Thyroid gland (tissue), 4 donors: ENCODE data around the gene OR2V2. TPM values are rescaled to one million over a fixed set of nuclear protein-coding genes. Genes with fewer than 3 reads are reported as not detected.

ENCODE experiments used
- DNase-seq, 2 donors: peaks; one replicate each; pipeline ENCODE4 v3.0.0-alpha.2; 2019
- H3K27ac ChIP-seq, 3 donors: fragments of 200-600 bp; sonication (generic); 1 replicate in 2 of 3; 2 replicates in 1 of 3; pipeline ENCODE4 v1.5.1; 2016 to 2019; ENCODE audit warnings: mild to moderate bottlenecking in 1 of 3, moderate library complexity in 1 of 3
- H3K27me3 ChIP-seq: fragments of 200-600 bp; sonication (generic); one replicate; pipeline ENCODE4 v1.5.1; 2019
- H3K36me3 ChIP-seq, 2 donors: fragments of 200-600 bp; sonication (generic); one replicate each; pipeline ENCODE4 v1.5.1; 2016 to 2019
- H3K4me1 ChIP-seq, 2 donors: fragments of 200-600 bp; sonication (generic); one replicate each; pipeline ENCODE4 v1.5.1; 2017 to 2019
- H3K4me3 ChIP-seq, 3 donors: fragments of 200-600 bp; sonication (generic); replicated peaks in 1 of 3; 1 replicate in 2 of 3; 2 replicates in 1 of 3; pipeline ENCODE4 v1.5.1; 2016; ENCODE audit warnings: mild to moderate bottlenecking in 1 of 3
- H3K9me3 ChIP-seq: fragments of 200-600 bp; sonication (generic); one replicate; pipeline ENCODE4 v1.5.1; 2017
- CTCF ChIP-seq, 6 experiments: fragments of 200-600 bp in 3 of 6; fragments of 450-650 bp in 3 of 6; sonication (generic) in 3 of 6; IDR thresholded peaks; one replicate each; pipeline ENCODE4 v1.5.1; 2016 to 2019; ENCODE audit warnings: antibody characterized with exemption in 6 of 6, mild to moderate bottlenecking in 2 of 6, inconsistent platforms in 1 of 6, moderate library complexity in 1 of 6
- POLR2A ChIP-seq, 2 donors: fragments of 450-650 bp; IDR thresholded peaks; one replicate each; pipeline ENCODE4 v1.6.1; 2017; ENCODE audit warnings: antibody characterized with exemption in 2 of 2, mild to moderate bottlenecking in 2 of 2, moderate library complexity in 1 of 2
- WGBS, 2 donors: methylation state at CpG; one replicate each; pipeline ENCODE4 v1.1.5; 2017; 5-methylcytosine and 5-hydroxymethylcytosine counted together
- intact Hi-C: fragments of 100-400 bp; cut with DNase I; formaldehyde crosslinking; loops from one replicate; pipeline ENCODE4 v1.15.1; 2023
- total RNA-seq, 4 donors: library from RNA; depleted of rRNA; stranded (reverse); fragments of >200 nt; gene quantifications; one replicate each; pipeline ENCODE4 v1.2.3, GENCODE V29; 2016

Gene OR2V2
- total RNA-seq, 4 donors from 2014 or later: not detected

DNA sequence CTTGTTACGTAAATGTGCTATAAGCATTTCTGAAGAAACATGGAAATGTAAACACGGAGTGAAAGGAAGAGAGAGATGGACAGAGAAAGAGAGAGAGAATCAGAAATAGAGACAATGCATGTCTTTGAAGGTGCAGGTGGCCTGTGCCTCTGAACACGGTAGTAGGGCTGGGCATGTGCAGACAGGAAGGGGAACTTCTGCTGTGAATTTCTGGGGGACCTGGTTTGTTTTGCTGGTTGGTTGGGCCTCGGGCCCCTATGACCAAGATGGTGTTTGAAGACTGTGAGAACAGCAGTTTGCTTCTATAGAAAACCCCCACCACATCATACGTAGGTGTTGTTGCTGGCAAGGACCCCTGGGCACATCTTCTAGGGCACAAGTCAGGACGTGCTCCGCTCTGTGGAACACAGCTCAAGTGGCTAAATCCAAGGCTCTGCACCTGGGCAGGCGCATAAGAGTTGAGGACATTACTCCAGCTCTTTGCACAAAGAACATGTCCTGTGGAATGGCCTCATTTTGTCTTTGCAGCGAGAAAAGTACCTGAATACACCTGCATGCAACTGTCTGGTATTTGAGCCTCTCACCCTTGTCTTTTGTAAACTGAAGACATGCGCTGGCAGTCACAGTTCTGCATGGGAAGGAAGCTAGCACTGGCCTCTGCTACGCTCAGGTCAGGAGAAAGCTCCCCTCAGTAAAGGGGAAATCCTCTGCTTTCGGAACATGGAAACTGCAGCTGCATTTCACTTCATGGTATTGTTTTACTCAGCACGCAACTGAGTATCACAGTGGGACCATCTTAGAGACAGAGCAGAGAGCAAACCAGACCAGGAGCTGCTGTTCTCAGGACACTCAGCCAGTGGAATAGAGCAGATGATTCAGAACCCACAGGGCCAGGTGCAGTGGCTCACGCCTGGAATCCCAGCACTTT, 2.7 kb downstream of the OR2V2 start:
- Histone ChIP-seq H3K4me1 (no peaks in the 10 kb centered on the region), H3K36me3 (no peaks in the 10 kb centered on the region), H3K4me3 (no peak overlapping the region), H3K27me3 (no peaks in the 10 kb centered on the region), H3K27ac (no peak overlapping the region), H3K9me3 (no peaks in the 10 kb centered on the region)
- intact Hi-C loops: no loop called here
- TF ChIP-seq POLR2A (IDR thresholded peaks at IDR 0.05): no peak
- no peak for TF ChIP-seq CTCF (IDR thresholded peaks at IDR 0.05)
- no peak for DNase-seq
- WGBS, 2 donors: 77 to 78% methylated on average over 14 of the region's 14 CpGs

- WGBS, 2 donors: 44 to 50% methylated on average over 9 of the region's 9 CpGs
- intact Hi-C loops: no loop called here
- TF ChIP-seq POLR2A (IDR thresholded peaks at IDR 0.05) (no peak), CTCF (IDR thresholded peaks at IDR 0.05) (no peak)
- no peak overlapping the region for H3K4me3 ChIP-seq
- no peak overlapping the region for H3K27ac ChIP-seq
- H3K9me3 ChIP-seq: no peaks in the 10 kb centered on the region
- no peaks in the 10 kb centered on the region for H3K4me1 ChIP-seq
- no peaks in the 10 kb centered on the region for H3K27me3 ChIP-seq
- H3K36me3 ChIP-seq: no peaks in the 10 kb centered on the region
- no peak for DNase-seq
Observed at GRCh38 chr5:181151146-181151545, 3.8 kb downstream of the OR2V2 start.

DNA sequence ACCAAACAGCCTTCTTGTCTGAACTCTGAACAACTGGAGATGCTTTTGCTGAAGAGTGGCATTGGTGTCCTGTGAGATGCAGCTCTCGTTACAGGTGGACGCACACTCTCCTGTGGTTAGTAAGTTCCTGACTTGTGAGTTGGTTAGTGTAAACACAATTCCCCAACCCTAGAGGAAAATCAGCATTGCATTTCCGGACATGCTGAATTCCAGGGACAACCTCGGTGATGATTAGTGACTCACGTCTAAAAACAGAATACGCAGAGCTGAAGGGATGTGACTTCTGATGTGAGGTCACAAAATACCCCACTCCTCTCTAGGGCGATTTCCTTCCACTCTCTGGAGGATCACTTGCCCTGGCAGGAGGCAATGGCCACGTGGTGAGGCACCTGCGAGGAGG, 5.0 kb downstream of the OR2V2 start:
- Histone ChIP-seq H3K9me3 (no peaks in the 10 kb centered on the region), H3K27ac (no peak overlapping the region), H3K4me3 (no peak overlapping the region), H3K4me1 (no peaks in the 10 kb centered on the region), H3K36me3 (no peaks in the 10 kb centered on the region), H3K27me3 (no peaks in the 10 kb centered on the region)
- TF ChIP-seq CTCF (IDR thresholded peaks at IDR 0.05) (no peak), POLR2A (IDR thresholded peaks at IDR 0.05) (no peak)
- 57 to 60% methylated on average over 9 of the region's 9 CpGs for WGBS, 2 donors
- no peak for DNase-seq
- intact Hi-C loops: no loop called here

- intact Hi-C loops: no loop called here
- H3K27me3 ChIP-seq: no peaks in the 10 kb centered on the region
- no peak overlapping the region for H3K27ac ChIP-seq
- no peaks in the 10 kb centered on the region for H3K36me3 ChIP-seq
- no peak overlapping the region for H3K4me3 ChIP-seq
- TF ChIP-seq POLR2A (IDR thresholded peaks at IDR 0.05) (no peak), CTCF (IDR thresholded peaks at IDR 0.05) (no peak)
- no peaks in the 10 kb centered on the region for H3K4me1 ChIP-seq
- 68 to 73% methylated on average over 5 of the region's 5 CpGs for WGBS, 2 donors
- no peak for DNase-seq
- H3K9me3 ChIP-seq: no peaks in the 10 kb centered on the region
Observed at GRCh38 chr5:181153814-181154213, 6.4 kb downstream of the OR2V2 start.

DNA sequence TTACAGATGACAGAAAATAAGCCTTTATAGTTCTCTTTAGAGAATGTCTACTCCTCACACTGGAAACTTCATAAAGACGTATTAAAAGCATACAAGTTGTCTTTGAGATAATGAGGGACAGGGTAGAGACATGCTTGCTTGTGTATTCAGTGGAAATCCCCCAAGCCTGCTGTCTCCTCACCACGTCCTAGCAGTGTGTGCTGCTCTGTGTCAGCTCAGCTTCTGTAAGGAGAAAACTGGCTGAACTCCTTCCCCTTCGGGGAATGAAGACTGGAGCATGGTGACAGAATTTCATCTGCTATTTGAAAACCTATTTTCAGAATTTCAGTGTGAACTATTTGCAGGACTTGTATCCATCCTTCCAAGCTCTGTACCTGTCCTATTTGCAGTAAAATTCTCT, 9.4 kb downstream of the OR2V2 start:
- Histone ChIP-seq H3K9me3 (no peaks in the 10 kb centered on the region), H3K27ac (no peak overlapping the region), H3K4me3 (no peak overlapping the region), H3K36me3 (no peaks in the 10 kb centered on the region), H3K4me1 (no peaks in the 10 kb centered on the region), H3K27me3 (no peaks in the 10 kb centered on the region)
- intact Hi-C loops: loop anchor here (5.0 kb wide), 1 partner anchor 289 kb away; no protein-coding TSS in a partner anchor
- 36 to 67% methylated on average over 3 of the region's 3 CpGs for WGBS, 2 donors
- no peak for TF ChIP-seq CTCF (IDR thresholded peaks at IDR 0.05)
- TF ChIP-seq POLR2A (IDR thresholded peaks at IDR 0.05): no peak
- DNase-seq: no peak
